ENCODE data around the gene MT4. TPM values are rescaled to one million over a fixed set of nuclear protein-coding genes. Genes with fewer than 3 reads are reported as not detected.

MT4 gene
- total RNA-seq: not detected in 2 replicates

DNA sequence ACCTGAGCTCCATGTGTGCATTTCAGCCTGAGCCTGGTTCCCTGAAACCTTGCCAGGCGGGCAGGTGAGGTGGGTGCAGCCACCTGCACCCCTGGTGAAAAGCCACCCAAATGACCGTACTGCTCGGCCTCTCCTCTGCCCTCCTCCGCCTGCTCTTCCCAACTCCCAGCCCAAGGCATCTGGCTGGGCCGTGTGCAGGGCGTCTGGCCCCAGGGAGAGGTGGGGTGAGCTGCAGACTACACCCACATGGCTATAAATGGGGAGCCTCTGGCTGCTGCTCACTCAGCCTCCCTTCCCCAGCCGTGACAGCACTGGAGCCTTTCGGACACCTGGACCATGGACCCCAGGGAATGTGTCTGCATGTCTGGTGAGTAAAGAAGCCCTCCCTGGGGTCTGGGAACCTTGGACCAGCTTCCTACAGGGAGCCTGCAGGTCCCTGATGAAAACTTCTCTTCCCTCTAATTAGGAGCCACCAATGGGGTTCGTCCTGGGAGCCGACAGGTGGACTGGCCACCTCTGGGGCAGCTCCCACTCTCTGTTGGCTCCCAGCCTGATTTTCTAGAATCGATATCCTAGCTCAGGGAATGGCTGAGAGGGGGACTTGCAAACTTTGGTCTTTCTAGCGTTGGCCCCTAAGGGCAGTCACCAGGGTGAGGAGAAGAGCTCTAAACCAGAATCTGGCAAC, at the start of gene MT4:
MT4 (plus strand) TSS at position 281 of the 685 bp plus-strand sequence; CDS start at position 337, 56 bp downstream.

DNA sequence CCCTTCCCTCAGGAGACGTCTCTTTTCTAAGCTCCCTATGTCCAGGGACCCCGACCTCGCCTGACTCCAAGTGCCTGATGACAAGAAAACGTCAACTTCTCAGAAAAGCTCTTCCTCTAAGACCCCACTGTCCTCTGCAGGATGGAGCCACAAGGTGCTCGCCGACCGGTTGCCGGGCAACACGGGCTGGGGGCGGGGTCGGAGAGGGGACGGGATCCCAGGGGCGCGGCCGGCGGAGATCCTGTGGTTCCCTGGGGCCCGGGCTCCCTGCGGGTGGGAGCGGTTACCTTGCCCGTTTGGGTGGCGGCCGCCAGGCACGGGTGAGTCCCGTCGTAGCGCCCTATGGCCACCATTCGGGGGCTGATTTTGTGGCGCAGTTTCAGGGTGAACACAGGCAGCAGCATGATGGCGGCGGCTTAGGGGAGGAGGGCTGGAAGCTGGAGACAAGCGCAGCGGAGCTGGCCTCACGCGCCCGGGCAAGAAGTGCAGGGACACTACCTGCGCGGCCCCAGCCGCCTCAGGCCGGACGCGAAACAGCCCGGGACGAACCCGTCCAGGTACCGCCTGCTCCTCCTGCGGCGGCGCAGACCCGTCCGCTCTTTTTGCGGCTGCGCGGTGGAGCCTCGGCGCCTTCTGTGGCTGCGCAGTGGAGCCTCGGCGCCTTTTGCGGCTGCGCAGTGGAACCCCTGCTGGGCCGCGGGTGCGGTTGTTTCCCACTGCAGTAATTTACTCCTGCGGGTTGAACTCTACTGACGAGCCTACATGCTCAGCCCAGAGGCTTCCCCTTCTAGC, 45.2 kb upstream of the MT4 start, which contains the start of gene BBS2:
BBS2 (minus strand) TSS at position 566 of the 792 bp plus-strand sequence; CDS start at position 404, 162 bp downstream.

DNA sequence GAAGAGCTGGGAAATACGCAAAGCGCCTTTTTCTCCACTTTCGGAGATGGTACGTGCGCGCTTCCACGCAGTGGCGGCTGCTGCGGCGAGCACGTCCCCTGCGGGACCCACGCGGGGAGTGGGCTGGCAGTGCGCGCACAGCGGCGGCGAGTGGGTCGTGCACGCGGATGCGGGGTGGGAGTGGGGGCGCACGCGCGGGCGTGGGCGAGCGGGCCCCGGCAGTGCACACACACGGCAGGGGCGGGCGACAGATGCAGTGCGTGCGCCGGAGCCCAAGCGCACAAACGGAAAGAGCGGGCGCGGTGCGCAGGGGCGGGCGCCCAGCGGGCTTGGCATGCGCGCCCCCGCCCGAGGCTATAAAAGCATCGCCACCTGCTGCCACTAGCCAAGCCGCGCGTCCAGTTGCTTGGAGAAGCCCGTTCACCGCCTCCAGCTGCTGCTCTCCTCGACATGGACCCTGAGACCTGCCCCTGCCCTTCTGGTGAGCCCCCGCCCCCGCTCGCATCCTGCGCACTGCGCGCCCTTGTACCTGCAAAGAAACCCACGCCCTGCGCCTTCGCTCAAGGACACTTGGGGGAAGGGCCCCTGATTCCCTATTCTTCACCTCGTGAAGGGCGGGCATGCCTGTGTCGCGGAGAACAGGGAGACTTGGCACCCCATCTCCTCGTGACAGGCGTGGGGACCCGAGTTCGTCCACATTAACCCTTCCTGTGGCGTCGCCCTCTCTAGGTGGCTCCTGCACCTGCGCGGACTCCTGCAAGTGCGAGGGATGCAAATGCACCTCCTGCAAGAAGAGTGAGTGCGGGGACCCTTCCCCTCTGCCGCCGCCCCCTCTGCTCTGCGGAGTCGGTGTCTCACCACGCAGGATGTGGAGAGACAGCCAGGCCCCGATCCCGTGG, 24.5 kb downstream of the MT4 start, which contains the start of gene MT3:
MT3 (plus strand) TSS at position 388 of the 899 bp plus-strand sequence; CDS start at position 451, 63 bp downstream.

DNA sequence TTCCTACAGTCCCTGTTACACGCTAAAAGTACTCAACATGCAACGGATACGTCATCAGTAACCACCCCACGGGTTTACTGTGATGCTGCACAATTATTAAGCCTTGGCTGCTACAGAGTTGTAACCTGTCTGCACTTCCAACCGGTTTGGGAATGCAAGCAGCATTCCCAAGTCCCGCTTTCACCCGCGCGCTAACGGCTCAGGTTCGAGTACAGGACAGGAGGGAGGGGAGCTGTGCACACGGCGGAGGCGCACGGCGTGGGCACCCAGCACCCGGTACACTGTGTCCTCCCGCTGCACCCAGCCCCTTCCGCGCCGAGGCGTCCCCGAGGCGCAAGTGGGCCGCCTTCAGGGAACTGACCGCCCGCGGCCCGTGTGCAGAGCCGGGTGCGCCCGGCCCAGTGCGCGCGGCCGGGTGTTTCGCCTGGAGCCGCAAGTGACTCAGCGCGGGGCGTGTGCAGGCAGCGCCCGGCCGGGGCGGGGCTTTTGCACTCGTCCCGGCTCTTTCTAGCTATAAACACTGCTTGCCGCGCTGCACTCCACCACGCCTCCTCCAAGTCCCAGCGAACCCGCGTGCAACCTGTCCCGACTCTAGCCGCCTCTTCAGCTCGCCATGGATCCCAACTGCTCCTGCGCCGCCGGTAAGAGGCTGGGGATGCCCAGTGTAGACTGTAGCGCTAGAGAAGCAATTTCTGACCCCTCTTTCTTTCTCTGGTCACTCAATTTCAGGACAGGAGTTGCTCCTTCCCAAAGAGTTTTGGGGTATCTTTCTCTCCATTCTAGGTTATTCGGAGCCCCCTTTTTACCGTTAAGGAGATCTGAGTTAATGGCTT, 43.4 kb downstream of the MT4 start, which contains the start of gene MT2A:
MT2A (plus strand) TSS at position 542 of the 833 bp plus-strand sequence; CDS start at position 614, 72 bp downstream.

Other genes starting within 250 kb of the MT4 start
- 268 and 384 TPM in 2 replicates for gene AMFR, start 139.5 kb upstream of the MT4 start, total RNA-seq
- gene NUDT21, start 113.7 kb upstream of the MT4 start, total RNA-seq: 67.6 and 93.2 TPM in 2 replicates
- 77.9 and 123 TPM in 2 replicates for gene OGFOD1, start 113.5 kb upstream of the MT4 start, total RNA-seq
- gene BBS2, start 45.0 kb upstream of the MT4 start, total RNA-seq: 36.1 and 40.0 TPM in 2 replicates
- not detected in 2 replicates for gene MT3, start 24.5 kb downstream of the MT4 start, total RNA-seq
- 68.9 and 179 TPM in 2 replicates for gene MT2A, start 43.5 kb downstream of the MT4 start, total RNA-seq
- gene MT1E, start 60.7 kb downstream of the MT4 start, total RNA-seq: 90.4 and 152 TPM in 2 replicates
- gene MT1M, start 67.6 kb downstream of the MT4 start, total RNA-seq: 0.88 and 1.1 TPM in 2 replicates
- not detected in 2 replicates for gene MT1A, start 73.6 kb downstream of the MT4 start, total RNA-seq
- not detected in 2 replicates for gene MT1B, start 86.8 kb downstream of the MT4 start, total RNA-seq
- not detected in 2 replicates for gene MT1F, start 92.9 kb downstream of the MT4 start, total RNA-seq
- not detected in 2 replicates for gene MT1G, start 103.0 kb downstream of the MT4 start, total RNA-seq
- gene MT1H, start 104.7 kb downstream of the MT4 start, total RNA-seq: not detected in 2 replicates
- 26.0 and 38.7 TPM in 2 replicates for gene MT1X, start 117.4 kb downstream of the MT4 start, total RNA-seq
- gene NUP93, start 165.1 kb downstream of the MT4 start, total RNA-seq: 36.1 and 98.2 TPM in 2 replicates

Data from placental pericyte (primary cell).